Natural killer cell (primary cell): Measurements from ENCODE around the gene CRIM1. TPM values are rescaled to one million over a fixed set of nuclear protein-coding genes. Genes with fewer than 3 reads are reported as not detected.

Experiments used
- ATAC-seq, 3 donors: fragments of 150-1000 bp in 2 of 3; fragments of 200-7000 bp in 1 of 3; cut with Tn5 transposase; 1 replicate in 1 of 3; 2 replicates in 2 of 3; pipeline ENCODE4 v1.10.0; 2021; ENCODE audit warnings: mild to moderate bottlenecking in 2 of 3, moderate library complexity in 2 of 3
- DNase-seq, 2 donors: peaks; one replicate each; pipeline versions ENCODE4 v3.0.0 to v3.0.0-alpha.2; 2013 to 2021; ENCODE audit warnings: mixed read lengths in 1 of 2
- H3K27ac ChIP-seq: one replicate; pipeline ENCODE4 v1.5.1; 2013; ENCODE audit warnings: mild to moderate bottlenecking, low read length
- H3K27me3 ChIP-seq: one replicate; pipeline ENCODE4 v1.6.1; 2013; ENCODE audit warnings: low read length; ENCODE audit not compliant: control insufficient read depth, insufficient read depth
- H3K36me3 ChIP-seq: one replicate; pipeline ENCODE4 v1.6.1; 2013; ENCODE audit warnings: low read length; ENCODE audit not compliant: control insufficient read depth, insufficient read depth
- H3K4me1 ChIP-seq: one replicate; pipeline ENCODE4 v1.6.1; 2013; ENCODE audit warnings: low read length; ENCODE audit not compliant: control insufficient read depth, insufficient read depth
- H3K4me3 ChIP-seq: one replicate; pipeline ENCODE4 v1.5.1; 2013; ENCODE audit warnings: low read length
- H3K9me3 ChIP-seq: one replicate; pipeline ENCODE4 v1.6.1; 2013; ENCODE audit warnings: low read length; ENCODE audit not compliant: control insufficient read depth, insufficient read depth
- H3K27ac Mint-ChIP-seq, 2 donors: one replicate each; pipeline ENCODE4 v1.8.0; 2022; ENCODE audit warnings: mild to moderate bottlenecking in 2 of 2, mixed read lengths in 2 of 2, moderate library complexity in 1 of 2
- H3K27me3 Mint-ChIP-seq, 2 donors: one replicate each; pipeline ENCODE4 v1.8.0; 2022; ENCODE audit warnings: low read depth in 2 of 2, mixed read lengths in 2 of 2
- H3K36me3 Mint-ChIP-seq: one replicate; pipeline ENCODE4 v1.8.0; 2022; ENCODE audit warnings: mixed read lengths
- H3K4me1 Mint-ChIP-seq, 2 donors: one replicate each; pipeline ENCODE4 v1.8.0; 2022; ENCODE audit warnings: mixed read lengths in 2 of 2
- H3K4me3 Mint-ChIP-seq: one replicate; pipeline ENCODE4 v1.8.0; 2022; ENCODE audit warnings: mild to moderate bottlenecking, moderate library complexity, mixed read lengths
- H3K9me3 Mint-ChIP-seq, 2 donors: one replicate each; pipeline ENCODE4 v1.8.0; 2022; ENCODE audit warnings: mixed read lengths in 2 of 2
- CTCF ChIP-seq: fragments of 200-600 bp; IDR thresholded peaks from one replicate; pipeline ENCODE4 v1.8.0; 2022; ENCODE audit warnings: antibody characterized with exemption
- WGBS: methylation state at CpG from one replicate; pipeline ENCODE4 v1.1.7; 2013; ENCODE audit warnings: missing lambda C conversion rate; ENCODE audit not compliant: insufficient coverage; 5-methylcytosine and 5-hydroxymethylcytosine counted together
- intact Hi-C: fragments of 100-400 bp; cut with micrococcal nuclease; formaldehyde crosslinking; loops from one replicate; pipeline ENCODE4 v1.14.2; 2022
- total RNA-seq, 4 donors: library from RNA; stranded (reverse); fragments of 120-200 nt in 1 of 4; gene quantifications; one replicate each; pipeline versions ENCODE4 v1.2.3 to v1.2.4, GENCODE V29; 2013 to 2022

CRIM1 gene
- total RNA-seq, 3 donors from 2014 or later (not counting 1 experiment from before 2014, with no cell fraction given) = 19.3 to 34.1 (median 32.9) TPM

GRCh38 chr2:36469710-36470109, 114.1 kb downstream of the CRIM1 start:
- DNase-seq = no peak
- 80% methylated on average over 2 of the region's 3 CpGs for WGBS
- Mint-ChIP-seq H3K27ac (no peak overlapping the region), H3K9me3 (peaks cover 0 to 2% of the 10 kb centered on the region in 2 donors), H3K4me3 (no peak overlapping the region), H3K27me3 (no peaks in the 10 kb centered on the region), H3K36me3 (peaks cover under 1% of the 10 kb centered on the region), H3K4me1 (peaks cover 0 to 5% of the 10 kb centered on the region in 2 donors)
- H3K4me1 ChIP-seq = no peaks in the 10 kb centered on the region
- intact Hi-C loops = no loop called here
- H3K9me3 ChIP-seq = peaks cover 4% of the 10 kb centered on the region
- H3K36me3 ChIP-seq = no peaks in the 10 kb centered on the region
- ATAC-seq = no peak
- TF ChIP-seq CTCF = no peak
- no peaks in the 10 kb centered on the region for H3K27me3 ChIP-seq
- H3K4me3 ChIP-seq = no peak overlapping the region
- H3K27ac ChIP-seq = no peak overlapping the region

GRCh38 chr2:36473230-36473629, 117.7 kb downstream of the CRIM1 start:
- Histone ChIP-seq H3K4me3 (no peak overlapping the region), H3K27ac (no peak overlapping the region), H3K36me3 (peaks cover 6% of the 10 kb centered on the region), H3K4me1 (no peaks in the 10 kb centered on the region), H3K27me3 (no peaks in the 10 kb centered on the region), H3K9me3 (peaks cover 4% of the 10 kb centered on the region)
- Mint-ChIP-seq H3K27me3 (no peaks in the 10 kb centered on the region), H3K36me3 (peaks cover 33% of the 10 kb centered on the region), H3K4me1 (peaks cover 5 to 6% of the 10 kb centered on the region in 2 donors), H3K27ac (no peak overlapping the region), H3K9me3 (peaks cover 6 to 12% of the 10 kb centered on the region in 2 donors), H3K4me3 (no peak overlapping the region)
- ATAC-seq (no peak), DNase-seq (no peak)
- WGBS = 100% methylated on average over 1 of the region's 2 CpGs
- TF ChIP-seq CTCF = no peak
- intact Hi-C loops = no loop called here

DNA sequence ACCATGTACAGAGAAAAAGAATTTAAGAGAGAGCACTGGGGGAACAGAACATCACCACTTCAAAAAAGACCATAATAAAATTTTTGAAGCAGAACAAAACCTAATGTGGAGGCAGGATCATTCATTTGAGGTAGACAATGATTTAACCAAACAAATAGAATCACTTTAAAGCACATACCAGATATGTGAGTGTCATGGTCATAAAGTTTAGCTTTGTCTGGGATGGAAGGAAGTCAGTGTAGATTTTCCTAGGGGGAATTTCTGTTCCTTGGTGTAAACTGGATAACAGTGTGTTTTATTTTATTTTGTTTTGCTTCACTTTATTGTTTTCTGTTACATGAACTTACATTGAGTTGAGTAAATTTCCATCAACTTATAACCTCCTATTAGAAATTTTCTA, 120.8 kb downstream of the CRIM1 start:
- H3K36me3 ChIP-seq = peaks cover 27% of the 10 kb centered on the region
- H3K4me1 Mint-ChIP-seq = peaks cover 5 to 6% of the 10 kb centered on the region in 2 donors
- ATAC-seq = no peak
- H3K27me3 Mint-ChIP-seq = no peaks in the 10 kb centered on the region
- no peak overlapping the region for H3K4me3 ChIP-seq
- no peak overlapping the region for H3K4me3 Mint-ChIP-seq
- H3K27ac Mint-ChIP-seq = no peak overlapping the region
- no peaks in the 10 kb centered on the region for H3K4me1 ChIP-seq
- H3K27ac ChIP-seq = no peak overlapping the region
- H3K27me3 ChIP-seq = no peaks in the 10 kb centered on the region
- peaks cover 33% of the 10 kb centered on the region for H3K36me3 Mint-ChIP-seq
- H3K9me3 ChIP-seq = peaks cover 4% of the 10 kb centered on the region
- intact Hi-C loops = no loop called here
- no peak for DNase-seq
- TF ChIP-seq CTCF = no peak
- H3K9me3 Mint-ChIP-seq = peaks cover 6 to 12% of the 10 kb centered on the region in 2 donors

GRCh38 chr2:36477315-36477714, 121.7 kb downstream of the CRIM1 start:
- WGBS = 57% methylated on average over 4 of the region's 4 CpGs
- no peak for DNase-seq
- peaks cover 39% of the 10 kb centered on the region for H3K36me3 Mint-ChIP-seq
- no peak overlapping the region for H3K27ac Mint-ChIP-seq
- Histone ChIP-seq H3K36me3 (peaks cover 27% of the 10 kb centered on the region), H3K9me3 (peaks cover 4% of the 10 kb centered on the region), H3K27me3 (no peaks in the 10 kb centered on the region), H3K4me3 (no peak overlapping the region), H3K4me1 (no peaks in the 10 kb centered on the region), H3K27ac (no peak overlapping the region)
- H3K27me3 Mint-ChIP-seq = no peaks in the 10 kb centered on the region
- intact Hi-C loops = no loop called here
- peaks cover 3 to 6% of the 10 kb centered on the region in 2 donors for H3K4me1 Mint-ChIP-seq
- ATAC-seq = no peak
- TF ChIP-seq CTCF = no peak
- no peak overlapping the region for H3K4me3 Mint-ChIP-seq
- H3K9me3 Mint-ChIP-seq = peaks cover 6 to 12% of the 10 kb centered on the region in 2 donors
